T1000 (cell line): ENCODE results near the gene TIMM10.

ENCODE experiments used
- DNase-seq: peaks from one replicate; lab custom pipeline; 2025; ENCODE audit warnings: mixed read lengths; lab: John Stamatoyannopoulos, UW

TIMM10 gene

GRCh38 chr11:57482782-57483561 lies 47.6 kb downstream of the TIMM10 start:
- no peak for DNase-seq

- DNase-seq, result no peak
These were observed 48.4 kb downstream of the TIMM10 start for GRCh38 chr11:57481915-57482781.

- no peak for DNase-seq
These were observed 49.2 kb downstream of the TIMM10 start for GRCh38 chr11:57481315-57481714.

- DNase-seq, result peak; percentile 12
These were observed 50.0 kb downstream of the TIMM10 start for GRCh38 chr11:57480409-57481137.

- no peak for DNase-seq
These were observed 50.6 kb downstream of the TIMM10 start for GRCh38 chr11:57479911-57480310.

- DNase-seq, result no peak
These were observed 51.4 kb downstream of the TIMM10 start for GRCh38 chr11:57479021-57479663.
